GM23248 (cell line): ENCODE data around the gene RNF32.

Experiments used
- EZH2 ChIP-seq: fragments of 200-600 bp; sonication (generic); IDR thresholded peaks from 2 replicates; pipeline ENCODE4 v1.6.1; 2018; ENCODE audit warnings: antibody characterized with exemption, mild to moderate bottlenecking; ENCODE audit not compliant: insufficient read depth, poor library complexity, severe bottlenecking
- EZH2phosphoT487 ChIP-seq: fragments of 200-600 bp; sonication (generic); IDR thresholded peaks from 2 replicates; pipeline ENCODE4 v1.6.1; 2018; ENCODE audit warnings: antibody characterized with exemption, moderate library complexity, mild to moderate bottlenecking, low read depth; ENCODE audit not compliant: insufficient read depth

DNA sequence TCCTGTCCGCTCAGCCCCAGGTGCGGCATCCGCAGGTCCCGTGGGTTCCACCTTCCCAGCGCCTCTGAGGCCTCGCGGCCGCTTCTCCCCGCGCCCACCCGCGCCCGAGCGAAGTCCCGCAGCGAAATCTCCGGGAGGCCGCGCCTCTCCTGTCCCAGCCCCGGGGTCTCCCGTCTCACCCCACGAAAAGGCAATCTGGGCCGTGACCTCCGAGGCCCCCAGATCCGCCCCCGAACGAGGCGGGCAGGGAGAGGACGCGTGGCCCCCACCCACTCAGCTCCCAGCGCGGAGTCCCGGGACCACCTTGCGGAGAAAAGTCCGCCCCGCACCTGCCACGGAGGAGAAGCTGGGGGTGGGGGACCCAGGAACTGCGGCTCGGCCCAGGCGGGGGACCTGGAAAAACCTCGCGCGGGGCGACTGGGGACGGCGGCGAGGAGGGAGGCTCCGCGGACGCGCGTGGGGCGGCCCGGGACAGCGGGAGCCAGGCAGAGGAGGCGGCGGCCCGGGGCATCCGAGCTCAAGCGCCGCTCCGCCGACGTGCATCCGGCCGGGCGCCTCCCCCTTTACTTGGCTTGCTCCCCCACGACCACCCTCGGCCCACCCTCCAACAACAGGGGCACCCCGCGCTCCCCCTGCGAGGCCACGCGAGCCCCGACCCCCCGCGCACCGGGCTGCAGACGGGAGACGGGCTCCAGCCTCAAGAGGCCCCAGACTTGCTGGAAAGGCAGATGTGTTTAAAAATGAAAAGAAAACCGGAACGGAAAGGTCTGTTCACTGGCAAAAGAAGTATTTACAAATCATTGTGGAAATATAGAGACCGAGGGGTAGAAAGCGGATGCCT lies 33.0 kb upstream of the RNF32 start:
- TF ChIP-seq EZH2 (no peak), EZH2phosphoT487 (no peak)
